ENCODE results near the gene PRKCE. TPM values are rescaled to one million over a fixed set of nuclear protein-coding genes. Genes with fewer than 3 reads are reported as not detected.
"Not testable (repeated sequence)": the region's sequence is repeated elsewhere in the genome, so short reads cannot be mapped to it uniquely, and the experiment has no call there.

PRKCE gene
- total RNA-seq, 1 donor from 2014 or later = 19.3 TPM

GRCh38 chr2:45912109-45912508 lies 260.6 kb downstream of the PRKCE start:
- no peak for DNase-seq

- DNase-seq = no peak
Observed at GRCh38 chr2:45913539-45913938, 262.1 kb downstream of the PRKCE start.

GRCh38 chr2:45915523-45915922 lies 264.0 kb downstream of the PRKCE start:
- no peak for DNase-seq

GRCh38 chr2:45917561-45918176 lies 266.2 kb downstream of the PRKCE start:
- not testable (repeated sequence) for DNase-seq

GRCh38 chr2:45918463-45919159 lies 267.1 kb downstream of the PRKCE start:
- no peak for DNase-seq

- DNase-seq = no peak
Observed at GRCh38 chr2:45919160-45919650, 267.7 kb downstream of the PRKCE start.

- DNase-seq = no peak
Observed at GRCh38 chr2:45919711-45920111, 268.2 kb downstream of the PRKCE start.

- no peak for DNase-seq
Observed at GRCh38 chr2:45921921-45922320, 270.4 kb downstream of the PRKCE start.

GRCh38 chr2:45922577-45922988 lies 271.1 kb downstream of the PRKCE start:
- DNase-seq = no peak

GRCh38 chr2:45923701-45924100 lies 272.2 kb downstream of the PRKCE start:
- no peak for DNase-seq

- DNase-seq = no peak
Observed at GRCh38 chr2:45925026-45925425, 273.6 kb downstream of the PRKCE start.

- DNase-seq = peak; percentile 33
Observed at GRCh38 chr2:45925636-45926366, 274.3 kb downstream of the PRKCE start.

GRCh38 chr2:45928946-45929345 lies 277.5 kb downstream of the PRKCE start:
- DNase-seq = peak; percentile 71

- no peak for DNase-seq
Observed at GRCh38 chr2:45929674-45930395, 278.4 kb downstream of the PRKCE start.

- no peak for DNase-seq
Observed at GRCh38 chr2:45930396-45930792, 278.9 kb downstream of the PRKCE start.

GRCh38 chr2:45932278-45932975 lies 281.0 kb downstream of the PRKCE start:
- no peak for DNase-seq

GRCh38 chr2:45935791-45936622 lies 284.5 kb downstream of the PRKCE start:
- DNase-seq = peak; percentile 67

GRCh38 chr2:45936623-45936979 lies 285.1 kb downstream of the PRKCE start:
- DNase-seq = no peak

- DNase-seq = no peak
Observed at GRCh38 chr2:45937990-45938389, 286.5 kb downstream of the PRKCE start.

- DNase-seq = peak; percentile 74
Observed at GRCh38 chr2:45938649-45939511, 287.4 kb downstream of the PRKCE start.

Data from skin of body (tissue), 2 donors.